AG09319 (cell line): Measurements from ENCODE around the gene CDH4.

ENCODE experiments used
- DNase-seq: peaks from one replicate; pipeline ENCODE4 v3.0.0-alpha.2; 2010; ENCODE audit warnings: low read depth; ENCODE audit errors: extremely low read depth
- TF ChIP-seq, protein P1 (sequence below): IDR thresholded peaks from 2 replicates; pipeline ENCODE4 v1.5.1; 2011; ENCODE audit warnings: low read depth, mild to moderate bottlenecking, inconsistent platforms, low read length, moderate library complexity

Gene CDH4

DNA sequence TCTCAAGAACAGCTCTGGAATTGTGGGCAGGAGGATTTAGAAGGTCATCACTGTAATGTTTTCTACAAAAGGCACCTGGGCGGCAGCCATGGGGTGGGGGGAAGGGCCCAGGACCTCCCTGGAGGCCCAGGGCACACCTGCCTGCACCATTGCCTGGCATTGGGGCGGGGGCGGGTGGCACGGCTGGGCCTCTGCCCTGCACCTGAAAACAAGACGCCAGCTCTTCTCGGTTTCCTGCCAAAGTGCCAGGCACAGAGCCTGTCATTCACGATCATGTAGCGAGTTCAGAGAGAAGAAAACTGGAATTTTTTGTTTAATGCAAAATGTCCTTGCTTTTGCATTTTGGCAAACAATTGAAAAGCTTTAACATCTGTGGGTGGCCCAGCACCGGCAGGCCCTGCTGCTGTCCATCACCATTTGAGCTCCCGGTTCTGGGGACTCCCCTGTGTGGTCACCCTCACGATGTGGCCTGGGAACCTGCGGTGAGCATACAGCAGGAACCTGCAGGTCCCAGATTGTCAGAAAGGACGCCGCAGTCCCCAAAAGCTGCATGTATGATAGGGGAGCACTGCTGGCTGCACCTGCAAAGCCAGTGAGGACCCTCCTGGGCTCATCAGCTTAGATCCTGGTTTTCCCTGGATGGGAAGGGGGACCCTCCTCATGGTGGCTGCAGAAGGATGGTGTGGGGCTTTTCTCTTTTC lies 262.9 kb downstream of the CDH4 start:
- DNase-seq, result no peak
- TF ChIP-seq, protein P1, sequence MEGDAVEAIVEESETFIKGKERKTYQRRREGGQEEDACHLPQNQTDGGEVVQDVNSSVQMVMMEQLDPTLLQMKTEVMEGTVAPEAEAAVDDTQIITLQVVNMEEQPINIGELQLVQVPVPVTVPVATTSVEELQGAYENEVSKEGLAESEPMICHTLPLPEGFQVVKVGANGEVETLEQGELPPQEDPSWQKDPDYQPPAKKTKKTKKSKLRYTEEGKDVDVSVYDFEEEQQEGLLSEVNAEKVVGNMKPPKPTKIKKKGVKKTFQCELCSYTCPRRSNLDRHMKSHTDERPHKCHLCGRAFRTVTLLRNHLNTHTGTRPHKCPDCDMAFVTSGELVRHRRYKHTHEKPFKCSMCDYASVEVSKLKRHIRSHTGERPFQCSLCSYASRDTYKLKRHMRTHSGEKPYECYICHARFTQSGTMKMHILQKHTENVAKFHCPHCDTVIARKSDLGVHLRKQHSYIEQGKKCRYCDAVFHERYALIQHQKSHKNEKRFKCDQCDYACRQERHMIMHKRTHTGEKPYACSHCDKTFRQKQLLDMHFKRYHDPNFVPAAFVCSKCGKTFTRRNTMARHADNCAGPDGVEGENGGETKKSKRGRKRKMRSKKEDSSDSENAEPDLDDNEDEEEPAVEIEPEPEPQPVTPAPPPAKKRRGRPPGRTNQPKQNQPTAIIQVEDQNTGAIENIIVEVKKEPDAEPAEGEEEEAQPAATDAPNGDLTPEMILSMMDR, result no peak

DNA sequence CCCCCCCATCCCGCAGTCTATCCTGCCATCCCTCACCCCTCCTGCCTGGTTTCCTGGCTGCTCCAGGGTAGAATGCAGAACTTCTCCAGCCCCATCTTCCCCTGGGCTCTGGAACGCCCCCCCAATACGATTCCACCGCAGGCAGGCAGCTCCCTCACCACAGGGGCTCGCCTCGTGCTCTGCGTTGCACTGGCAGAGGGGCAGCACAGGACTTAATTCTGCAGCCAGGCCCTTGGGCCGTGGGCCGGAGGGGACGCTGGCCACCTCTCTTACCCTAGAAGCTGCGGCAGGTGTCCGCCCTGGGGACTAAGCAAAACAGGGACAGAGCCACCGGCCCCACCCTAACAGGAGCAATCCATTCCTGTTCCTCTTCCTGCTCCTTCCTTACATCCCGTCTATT lies 263.9 kb downstream of the CDH4 start:
- TF ChIP-seq, protein P1, result no peak

DNA sequence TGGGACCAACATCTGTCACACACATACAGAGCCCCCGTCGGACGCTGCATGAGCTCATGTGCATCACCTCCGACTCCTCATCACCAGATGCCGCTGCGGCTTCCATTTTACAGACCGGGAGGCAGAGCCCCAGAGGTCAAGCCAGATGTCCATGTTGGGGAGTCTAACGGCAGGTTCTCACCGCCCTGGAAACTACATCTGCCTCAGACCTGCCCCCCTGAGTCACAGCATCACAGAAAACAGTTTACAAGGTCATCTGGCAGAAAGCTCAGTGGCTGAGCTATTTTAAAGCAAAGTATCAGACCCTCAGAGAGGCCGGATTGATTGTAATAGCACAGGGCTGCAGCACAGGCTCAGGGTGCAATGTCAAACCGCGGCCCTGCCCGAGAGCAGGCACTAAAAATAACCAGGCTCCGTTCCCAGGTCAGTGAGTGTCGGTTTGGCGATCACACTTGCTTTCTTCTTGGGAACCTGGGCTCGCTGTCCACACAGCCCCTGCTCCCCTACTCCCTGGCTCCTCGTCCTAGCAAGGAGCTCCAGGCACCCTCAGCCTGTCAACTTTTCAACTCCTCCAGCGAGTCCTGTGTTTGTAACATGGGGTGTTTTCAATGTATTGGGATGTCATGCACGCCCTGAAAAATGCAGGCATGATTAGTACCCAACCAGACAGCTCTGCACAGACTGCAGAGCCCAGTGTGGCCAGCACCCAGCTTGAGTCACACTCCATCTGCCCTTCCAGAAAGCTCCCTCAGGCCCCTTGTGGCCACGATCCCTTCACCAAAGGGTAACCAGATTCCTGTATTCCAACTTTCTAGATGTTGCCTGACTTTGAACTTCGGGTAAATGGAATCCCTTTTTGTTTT lies 264.5 kb downstream of the CDH4 start:
- no peak for DNase-seq
- TF ChIP-seq, protein P1, result no peak

More for the DNA sequence above, 263.9 kb downstream of the CDH4 start:
- no peak for DNase-seq

DNA sequence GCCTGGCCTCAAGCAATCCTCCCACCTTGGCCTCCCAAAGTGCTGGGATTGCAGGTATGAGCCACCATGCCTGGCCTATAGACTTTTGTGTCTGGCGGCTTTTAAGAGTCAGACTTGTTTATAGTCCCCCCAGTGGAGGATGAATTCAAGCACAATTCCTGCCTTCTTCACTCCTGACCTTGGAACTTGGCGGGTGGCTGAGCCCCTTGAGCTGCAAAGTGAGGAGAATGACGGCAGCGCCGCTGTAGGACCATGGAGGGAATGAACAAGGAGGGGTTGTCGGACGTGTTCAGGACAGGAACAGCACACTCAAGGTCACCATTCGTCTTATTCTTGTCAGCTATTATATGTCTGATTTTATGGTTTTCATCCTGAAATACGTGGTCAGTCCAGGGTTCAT lies 265.4 kb downstream of the CDH4 start:
- TF ChIP-seq, protein P1, result no peak
- DNase-seq, result no peak

DNA sequence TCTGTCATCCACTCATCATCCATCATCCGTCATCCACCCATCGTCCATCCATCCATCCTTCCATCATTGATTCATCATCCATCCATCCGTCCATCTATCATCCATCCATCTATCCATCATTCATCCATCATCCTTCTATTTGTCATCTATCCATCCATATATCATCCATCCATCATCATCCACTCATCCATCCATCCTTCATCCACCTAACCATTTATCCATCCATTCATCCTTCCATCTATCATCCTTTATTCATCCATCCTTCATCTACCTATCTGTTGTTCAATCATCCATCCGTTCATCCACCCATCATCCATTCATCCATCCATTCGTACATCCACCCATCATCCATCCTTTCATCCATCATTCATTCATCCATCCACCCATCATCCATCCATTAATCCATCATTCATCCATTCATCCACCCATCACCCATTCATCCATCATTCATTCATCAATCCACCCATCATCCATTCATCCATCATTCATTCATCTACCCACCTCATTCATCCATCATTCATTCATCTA lies 266.4 kb downstream of the CDH4 start:
- TF ChIP-seq, protein P1, result no peak
- DNase-seq, result no peak

DNA sequence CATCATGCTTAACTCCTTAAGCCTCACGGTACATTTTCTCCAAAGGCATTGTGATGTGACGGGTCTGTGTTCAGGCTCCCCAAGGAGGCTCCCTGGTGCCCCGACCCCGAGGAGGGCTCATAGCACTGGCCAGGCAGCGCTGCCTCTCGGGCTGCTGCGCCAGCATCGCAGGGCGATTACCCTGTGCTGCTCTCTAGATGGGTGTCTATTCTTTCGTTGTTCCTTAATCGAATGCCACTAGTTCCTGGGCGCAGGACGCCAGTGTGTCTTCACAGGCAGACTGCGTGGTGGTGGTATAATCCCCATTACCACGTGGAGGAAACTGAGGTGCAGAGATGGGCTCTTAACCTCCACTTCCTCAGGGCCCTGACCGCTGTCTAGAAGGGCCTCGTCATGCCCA lies 267.4 kb downstream of the CDH4 start:
- no peak for DNase-seq
- TF ChIP-seq, protein P1, result no peak
